GM23338 (cell line): ENCODE data around the gene MRTFA. TPM values are rescaled to one million over a fixed set of nuclear protein-coding genes. Genes with fewer than 3 reads are reported as not detected.

Experiments used
- ATAC-seq: fragments of 200-7000 bp; cut with Tn5 transposase; 3 replicates; pipeline ENCODE4 v1.9.1; 2020
- DNase-seq: peaks from one replicate; pipeline ENCODE4 v3.0.0-alpha.2; 2015; ENCODE audit warnings: low spot score
- H2AFZ ChIP-seq: fragments of 200-600 bp; sonication (generic); 2 replicates; pipeline ENCODE4 v1.8.0; 2016; ENCODE audit warnings: antibody characterized with exemption, mild to moderate bottlenecking, moderate library complexity
- H3F3A ChIP-seq: fragments of 200-600 bp; sonication (generic); replicated peaks from 2 replicates; pipeline ENCODE4 v1.8.0; 2017; ENCODE audit warnings: antibody characterized with exemption, mixed run types, low read depth
- H3K27ac ChIP-seq: fragments of 200-600 bp; sonication (generic); 2 replicates; pipeline ENCODE4 v1.6.1; 2016; ENCODE audit warnings: low read depth
- H3K27me3 ChIP-seq: fragments of 200-600 bp; sonication (generic); 2 replicates; pipeline ENCODE4 v1.8.0; 2016; ENCODE audit warnings: mild to moderate bottlenecking, mixed run types, moderate library complexity; ENCODE audit not compliant: insufficient read depth
- H3K36me3 ChIP-seq: fragments of 200-600 bp; sonication (generic); 2 replicates; pipeline ENCODE4 v1.8.0; 2016; ENCODE audit warnings: mild to moderate bottlenecking; ENCODE audit not compliant: insufficient read depth
- H3K4me1 ChIP-seq: fragments of 200-600 bp; sonication (generic); 2 replicates; pipeline ENCODE4 v1.8.0; 2016; ENCODE audit warnings: mild to moderate bottlenecking, moderate library complexity; ENCODE audit not compliant: insufficient read depth
- H3K4me2 ChIP-seq: fragments of 200-600 bp; sonication (generic); 2 replicates; pipeline ENCODE4 v1.7.1; 2017; ENCODE audit warnings: mixed run types
- H3K4me3 ChIP-seq: fragments of 200-600 bp; sonication (generic); 2 replicates; pipeline ENCODE4 v1.6.1; 2016; ENCODE audit warnings: mixed run types
- H3K79me2 ChIP-seq: fragments of 200-600 bp; sonication (generic); replicated peaks from 2 replicates; pipeline ENCODE4 v1.8.0; 2017; ENCODE audit warnings: mild to moderate bottlenecking; ENCODE audit not compliant: insufficient read depth
- H3K9me2 ChIP-seq: fragments of 200-600 bp; sonication (generic); 2 replicates; pipeline ENCODE4 v1.8.0; 2017; ENCODE audit not compliant: insufficient read depth
- H4K20me1 ChIP-seq: fragments of 200-600 bp; sonication (generic); replicated peaks from 2 replicates; pipeline ENCODE4 v1.8.0; 2017; ENCODE audit warnings: mild to moderate bottlenecking; ENCODE audit not compliant: insufficient read depth
- H3K27ac Mint-ChIP-seq: 2 replicates; pipeline ENCODE4 v1.8.0; 2020; ENCODE audit warnings: inconsistent platforms, mild to moderate bottlenecking, moderate library complexity, mixed read lengths
- H3K27me3 Mint-ChIP-seq: 3 replicates; pipeline ENCODE4 v1.8.0; 2022; ENCODE audit warnings: low read depth, mild to moderate bottlenecking, moderate library complexity, mixed read lengths, inconsistent platforms; ENCODE audit not compliant: insufficient read depth, poor library complexity
- H3K36me3 Mint-ChIP-seq: 3 replicates; pipeline ENCODE4 v1.8.0; 2021; ENCODE audit warnings: low read depth, mild to moderate bottlenecking, inconsistent platforms, moderate library complexity, mixed read lengths
- H3K4me1 Mint-ChIP-seq: 3 replicates; pipeline ENCODE4 v1.8.0; 2020; ENCODE audit warnings: mild to moderate bottlenecking, inconsistent platforms, mixed read lengths
- H3K4me3 Mint-ChIP-seq: 3 replicates; pipeline ENCODE4 v1.8.0; 2021; ENCODE audit warnings: moderate library complexity, mild to moderate bottlenecking, inconsistent platforms, mixed read lengths
- H3K9me3 Mint-ChIP-seq: 3 replicates; pipeline ENCODE4 v1.8.0; 2020; ENCODE audit warnings: moderate library complexity, mild to moderate bottlenecking, inconsistent platforms, mixed read lengths
- CREB1 ChIP-seq: fragments of 250-450 bp; sonication (Bioruptor Pico); IDR thresholded peaks from 2 replicates; pipeline ENCODE4 v1.5.0; 2020; ENCODE audit warnings: low read depth, mild to moderate bottlenecking, moderate library complexity
- EZH2phosphoT487 ChIP-seq: fragments of 200-600 bp; sonication (generic); IDR thresholded peaks from one replicate; pipeline ENCODE4 v1.8.1; 2018; ENCODE audit warnings: antibody characterized with exemption; ENCODE audit not compliant: unreplicated experiment
- JUNB ChIP-seq: IDR thresholded peaks from one replicate; pipeline ENCODE4 v1.6.1; 2016; ENCODE audit warnings: antibody characterized with exemption; ENCODE audit not compliant: unreplicated experiment
- POLR2AphosphoS5 ChIP-seq: IDR thresholded peaks from 2 replicates; pipeline ENCODE4 v1.6.1; 2016; ENCODE audit warnings: antibody characterized with exemption, low read depth
- STAT1 ChIP-seq: IDR thresholded peaks from one replicate; pipeline ENCODE4 v1.6.1; 2016; ENCODE audit warnings: antibody characterized with exemption; ENCODE audit not compliant: unreplicated experiment
- ZNF114 ChIP-seq: fragments of 250-450 bp; sonication (Bioruptor Pico); IDR thresholded peaks from 2 replicates; pipeline ENCODE4 v1.5.0; 2020; ENCODE audit warnings: mild to moderate bottlenecking, moderate library complexity
- ZNF331 ChIP-seq: fragments of 250-450 bp; sonication (Bioruptor Pico); IDR thresholded peaks from 2 replicates; pipeline ENCODE4 v1.5.0; 2020; ENCODE audit warnings: low read depth, mild to moderate bottlenecking, moderate library complexity
- polyA plus RNA-seq: library from polyadenylated mRNA; unstranded; fragments of >200 nt; fragmentation: Nextera tagmentation; extraction: Ambion mirVana; gene quantifications from 2 replicates; pipeline ENCODE4 v1.2.1, GENCODE V29; 2016
- total RNA-seq: library from RNA; depleted of rRNA; stranded (reverse); fragments of >200 nt; shearing (Covaris generic); gene quantifications from 2 replicates; pipeline ENCODE4 v1.2.3, GENCODE V29; 2014
- TF ChIP-seq, protein P1 (sequence below): IDR thresholded peaks from one replicate; pipeline ENCODE4 v1.6.1; 2018; ENCODE audit warnings: antibody characterized with exemption; ENCODE audit not compliant: unreplicated experiment
- TF ChIP-seq, protein P2 (sequence below): IDR thresholded peaks from 2 replicates; pipeline ENCODE4 v1.6.1; 2016; ENCODE audit warnings: antibody characterized with exemption
- TF ChIP-seq, protein P3 (sequence below), 2 experiments: fragments of 200-600 bp in 1 of 2; sonication (generic) in 1 of 2; conservative IDR thresholded peaks; 2 replicates each; pipeline versions ENCODE4 v1.5.1 to v1.6.1; 2016 to 2017; ENCODE audit warnings: antibody characterized with exemption in 2 of 2, low read depth in 2 of 2, mild to moderate bottlenecking in 2 of 2, moderate library complexity in 1 of 2

MRTFA gene
- total and polyA plus RNA-seq, 2 experiments from 2014 or later: 18.1 to 92.4 TPM

DNA sequence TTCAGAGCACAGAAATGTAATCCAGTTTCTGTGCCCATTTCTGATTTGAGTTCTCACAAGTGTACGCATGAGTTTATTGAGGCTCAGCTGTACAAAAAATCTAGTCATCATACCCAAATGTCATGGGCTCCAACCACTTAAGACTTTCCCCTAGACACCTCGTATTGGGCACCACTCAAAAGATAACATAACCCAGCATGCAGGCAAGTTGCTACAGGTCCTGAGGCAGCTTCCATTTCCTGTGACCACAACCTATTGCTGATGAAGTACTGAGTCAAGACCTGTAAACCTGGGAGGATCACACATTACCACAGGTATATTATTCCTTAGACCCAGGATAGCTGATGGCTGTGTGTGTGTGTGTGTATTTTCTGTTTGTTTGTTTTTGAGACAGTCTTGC, 95.2 kb downstream of the MRTFA start:
- H2AFZ ChIP-seq: no peak overlapping the region
- no peak overlapping the region for H3K27ac ChIP-seq
- peaks cover 24% of the 10 kb centered on the region for H3K79me2 ChIP-seq
- no peak for TF ChIP-seq STAT1
- TF ChIP-seq EZH2phosphoT487: no peak
- TF ChIP-seq, protein P1, sequence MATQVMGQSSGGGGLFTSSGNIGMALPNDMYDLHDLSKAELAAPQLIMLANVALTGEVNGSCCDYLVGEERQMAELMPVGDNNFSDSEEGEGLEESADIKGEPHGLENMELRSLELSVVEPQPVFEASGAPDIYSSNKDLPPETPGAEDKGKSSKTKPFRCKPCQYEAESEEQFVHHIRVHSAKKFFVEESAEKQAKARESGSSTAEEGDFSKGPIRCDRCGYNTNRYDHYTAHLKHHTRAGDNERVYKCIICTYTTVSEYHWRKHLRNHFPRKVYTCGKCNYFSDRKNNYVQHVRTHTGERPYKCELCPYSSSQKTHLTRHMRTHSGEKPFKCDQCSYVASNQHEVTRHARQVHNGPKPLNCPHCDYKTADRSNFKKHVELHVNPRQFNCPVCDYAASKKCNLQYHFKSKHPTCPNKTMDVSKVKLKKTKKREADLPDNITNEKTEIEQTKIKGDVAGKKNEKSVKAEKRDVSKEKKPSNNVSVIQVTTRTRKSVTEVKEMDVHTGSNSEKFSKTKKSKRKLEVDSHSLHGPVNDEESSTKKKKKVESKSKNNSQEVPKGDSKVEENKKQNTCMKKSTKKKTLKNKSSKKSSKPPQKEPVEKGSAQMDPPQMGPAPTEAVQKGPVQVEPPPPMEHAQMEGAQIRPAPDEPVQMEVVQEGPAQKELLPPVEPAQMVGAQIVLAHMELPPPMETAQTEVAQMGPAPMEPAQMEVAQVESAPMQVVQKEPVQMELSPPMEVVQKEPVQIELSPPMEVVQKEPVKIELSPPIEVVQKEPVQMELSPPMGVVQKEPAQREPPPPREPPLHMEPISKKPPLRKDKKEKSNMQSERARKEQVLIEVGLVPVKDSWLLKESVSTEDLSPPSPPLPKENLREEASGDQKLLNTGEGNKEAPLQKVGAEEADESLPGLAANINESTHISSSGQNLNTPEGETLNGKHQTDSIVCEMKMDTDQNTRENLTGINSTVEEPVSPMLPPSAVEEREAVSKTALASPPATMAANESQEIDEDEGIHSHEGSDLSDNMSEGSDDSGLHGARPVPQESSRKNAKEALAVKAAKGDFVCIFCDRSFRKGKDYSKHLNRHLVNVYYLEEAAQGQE: no peak
- TF ChIP-seq CREB1 (CRISPR knock-in tag): no peak
- no peak for TF ChIP-seq ZNF114 (CRISPR knock-in tag)
- DNase-seq: no peak
- no peaks in the 10 kb centered on the region for H3K9me2 ChIP-seq
- no peaks in the 10 kb centered on the region for H3K36me3 ChIP-seq
- 0 out of 2 replicates have a peak, but pooled peaks cover 4% of the 10 kb centered on the region for H3F3A ChIP-seq
- Mint-ChIP-seq H3K9me3 (peaks cover 11% of the 10 kb centered on the region; the same call in 2 of the 3 replicates), H3K4me1 (peaks cover 9% of the 10 kb centered on the region), H3K27me3 (peaks cover 15% of the 10 kb centered on the region), H3K36me3 (peaks cover 14% of the 10 kb centered on the region; the same call in 2 of the 3 replicates), H3K4me3 (no peak overlapping the region), H3K27ac (no peak overlapping the region)
- no peak overlapping the region for H3K4me3 ChIP-seq
- H3K4me2 ChIP-seq: no peak overlapping the region
- H4K20me1 ChIP-seq: no peaks in the 10 kb centered on the region
- no peaks in the 10 kb centered on the region for H3K27me3 ChIP-seq
- ATAC-seq: no peak
- peaks cover 9% of the 10 kb centered on the region; the same call in 1 of the 2 replicates for H3K4me1 ChIP-seq

DNA sequence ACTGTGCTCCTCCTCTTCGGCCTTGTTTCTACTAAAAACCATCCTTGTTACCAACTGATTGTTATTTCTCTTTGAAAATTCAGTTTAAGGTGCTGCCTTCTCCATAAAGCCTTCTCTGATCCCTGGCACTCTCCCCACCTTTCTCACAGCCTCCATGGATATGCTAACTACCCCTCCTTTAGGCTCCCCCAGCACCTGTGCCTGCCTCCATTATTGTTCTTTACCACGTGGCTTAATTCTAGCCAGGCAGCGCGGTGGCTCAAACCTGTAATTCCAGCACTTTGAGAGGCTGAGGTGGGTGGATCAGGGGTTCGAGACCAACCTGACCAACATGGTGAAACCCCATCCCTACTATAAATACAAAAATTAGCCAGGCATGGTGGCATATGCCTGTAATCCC, 96.3 kb downstream of the MRTFA start:
- Mint-ChIP-seq H3K27me3 (peaks cover 22% of the 10 kb centered on the region), H3K9me3 (peaks cover 20% of the 10 kb centered on the region), H3K4me3 (no peak overlapping the region), H3K4me1 (peaks cover 6% of the 10 kb centered on the region), H3K27ac (no peak overlapping the region; the same call in 1 of the 2 replicates), H3K36me3 (peaks cover 21% of the 10 kb centered on the region; the same call in 2 of the 3 replicates)
- Histone ChIP-seq H3K27me3 (no peaks in the 10 kb centered on the region), H3K36me3 (no peaks in the 10 kb centered on the region), H2AFZ (no peak overlapping the region), H3F3A (peaks cover 9% of the 10 kb centered on the region), H3K4me1 (peaks cover 11% of the 10 kb centered on the region), H3K79me2 (peaks cover 24% of the 10 kb centered on the region), H3K9me2 (no peaks in the 10 kb centered on the region), H3K4me2 (no peak overlapping the region), H4K20me1 (no peaks in the 10 kb centered on the region), H3K27ac (peak overlapping the region; percentile 74), H3K4me3 (no peak overlapping the region)
- DNase-seq (peak; percentile 40), ATAC-seq (peak; percentile 82)
- no peak for TF ChIP-seq EZH2phosphoT487
- no peak for TF ChIP-seq ZNF114 (CRISPR knock-in tag)
- TF ChIP-seq, protein P1: no peak
- TF ChIP-seq JUNB: no peak
- no peak for TF ChIP-seq POLR2AphosphoS5
- TF ChIP-seq, protein P2, sequence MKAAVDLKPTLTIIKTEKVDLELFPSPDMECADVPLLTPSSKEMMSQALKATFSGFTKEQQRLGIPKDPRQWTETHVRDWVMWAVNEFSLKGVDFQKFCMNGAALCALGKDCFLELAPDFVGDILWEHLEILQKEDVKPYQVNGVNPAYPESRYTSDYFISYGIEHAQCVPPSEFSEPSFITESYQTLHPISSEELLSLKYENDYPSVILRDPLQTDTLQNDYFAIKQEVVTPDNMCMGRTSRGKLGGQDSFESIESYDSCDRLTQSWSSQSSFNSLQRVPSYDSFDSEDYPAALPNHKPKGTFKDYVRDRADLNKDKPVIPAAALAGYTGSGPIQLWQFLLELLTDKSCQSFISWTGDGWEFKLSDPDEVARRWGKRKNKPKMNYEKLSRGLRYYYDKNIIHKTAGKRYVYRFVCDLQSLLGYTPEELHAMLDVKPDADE: no peak
- TF ChIP-seq ZNF331 (CRISPR knock-in tag): no peak
- TF ChIP-seq, protein P3, sequence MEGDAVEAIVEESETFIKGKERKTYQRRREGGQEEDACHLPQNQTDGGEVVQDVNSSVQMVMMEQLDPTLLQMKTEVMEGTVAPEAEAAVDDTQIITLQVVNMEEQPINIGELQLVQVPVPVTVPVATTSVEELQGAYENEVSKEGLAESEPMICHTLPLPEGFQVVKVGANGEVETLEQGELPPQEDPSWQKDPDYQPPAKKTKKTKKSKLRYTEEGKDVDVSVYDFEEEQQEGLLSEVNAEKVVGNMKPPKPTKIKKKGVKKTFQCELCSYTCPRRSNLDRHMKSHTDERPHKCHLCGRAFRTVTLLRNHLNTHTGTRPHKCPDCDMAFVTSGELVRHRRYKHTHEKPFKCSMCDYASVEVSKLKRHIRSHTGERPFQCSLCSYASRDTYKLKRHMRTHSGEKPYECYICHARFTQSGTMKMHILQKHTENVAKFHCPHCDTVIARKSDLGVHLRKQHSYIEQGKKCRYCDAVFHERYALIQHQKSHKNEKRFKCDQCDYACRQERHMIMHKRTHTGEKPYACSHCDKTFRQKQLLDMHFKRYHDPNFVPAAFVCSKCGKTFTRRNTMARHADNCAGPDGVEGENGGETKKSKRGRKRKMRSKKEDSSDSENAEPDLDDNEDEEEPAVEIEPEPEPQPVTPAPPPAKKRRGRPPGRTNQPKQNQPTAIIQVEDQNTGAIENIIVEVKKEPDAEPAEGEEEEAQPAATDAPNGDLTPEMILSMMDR (conservative IDR thresholded peaks at IDR 0.05; ENCODE audit: low read depth in 2 of 2): no peak
